NCI-H524 (cell line): ENCODE results near the gene FHOD3.
A peak's percentile ranks its signal among the peaks of the same experiment; 100 is the strongest.

Source experiments
- DNase-seq, 2 experiments: peaks; one replicate each; lab custom pipeline; 2025; lab: John Stamatoyannopoulos, UW

FHOD3 gene

DNA sequence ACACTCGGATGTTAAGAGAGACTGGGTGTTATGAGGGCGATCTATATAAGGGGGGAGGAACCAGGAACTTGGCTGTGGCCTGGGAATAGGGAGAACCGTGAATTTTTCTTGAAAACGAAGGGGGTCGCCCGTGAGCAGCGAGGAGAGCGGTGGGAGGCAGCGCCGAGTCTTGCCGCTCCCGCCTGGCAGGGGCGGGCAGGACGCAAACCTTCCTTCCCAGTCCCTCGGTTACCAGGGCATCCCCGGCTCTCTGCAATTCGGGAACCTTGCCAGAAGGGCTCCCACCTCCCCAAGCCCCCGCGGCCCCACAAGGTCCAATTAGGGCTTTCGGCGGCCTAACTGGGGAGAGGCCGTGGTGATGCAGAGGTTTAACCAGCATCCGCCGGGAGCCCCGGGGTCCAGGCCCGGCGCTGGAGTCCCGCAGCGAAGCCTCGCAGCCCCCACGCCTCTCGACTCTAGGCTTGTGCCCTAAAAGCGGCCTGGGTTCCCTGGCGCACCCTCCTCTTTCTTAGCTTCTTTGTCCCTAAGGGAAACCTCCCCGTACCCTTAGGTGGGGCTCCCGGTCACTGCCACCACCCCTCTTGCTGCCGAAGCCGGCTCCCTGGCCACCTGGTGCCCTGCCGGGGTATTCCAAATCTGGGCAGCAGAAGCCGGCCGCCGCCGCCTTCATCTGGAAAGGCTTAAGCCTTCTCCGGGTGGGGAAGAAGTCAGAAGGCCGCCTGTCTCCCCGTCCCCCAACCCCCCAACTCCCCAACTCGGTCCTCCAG, 680 bp upstream of the FHOD3 start:
- peak; percentile 70 to 85 for DNase-seq

DNA sequence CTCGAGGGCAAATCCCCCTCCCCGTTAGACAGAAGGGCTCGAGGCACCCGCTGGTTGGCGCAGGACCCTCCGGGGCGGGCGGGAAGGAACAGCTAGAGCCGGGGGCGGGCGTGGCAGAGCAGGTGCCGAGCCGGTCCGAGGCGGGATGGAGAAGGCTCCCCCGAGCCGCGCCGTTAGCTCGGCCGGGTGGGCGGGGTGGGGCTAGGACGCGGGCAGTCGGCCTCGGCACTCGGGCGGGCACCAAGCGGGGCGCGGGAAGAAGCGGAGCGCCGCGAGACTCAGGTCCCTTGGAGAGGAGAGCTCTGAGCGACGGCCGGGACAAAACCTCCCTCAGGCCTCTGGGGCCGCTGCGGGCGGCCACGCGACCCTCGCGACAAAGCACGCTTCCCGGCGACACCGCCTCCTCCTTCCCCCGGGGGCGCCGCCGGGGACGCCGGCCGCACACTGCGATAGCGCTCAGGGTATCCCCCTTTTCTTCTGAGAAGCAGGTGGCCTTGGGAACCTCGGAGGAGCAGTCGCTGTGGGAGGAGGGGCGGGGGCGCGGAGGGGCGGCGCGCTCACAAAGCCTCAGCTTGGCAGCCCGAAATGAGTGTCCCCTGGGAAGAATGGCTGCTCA, 721 bp downstream of the FHOD3 start:
- DNase-seq: peak; percentile 56 to 70

DNA sequence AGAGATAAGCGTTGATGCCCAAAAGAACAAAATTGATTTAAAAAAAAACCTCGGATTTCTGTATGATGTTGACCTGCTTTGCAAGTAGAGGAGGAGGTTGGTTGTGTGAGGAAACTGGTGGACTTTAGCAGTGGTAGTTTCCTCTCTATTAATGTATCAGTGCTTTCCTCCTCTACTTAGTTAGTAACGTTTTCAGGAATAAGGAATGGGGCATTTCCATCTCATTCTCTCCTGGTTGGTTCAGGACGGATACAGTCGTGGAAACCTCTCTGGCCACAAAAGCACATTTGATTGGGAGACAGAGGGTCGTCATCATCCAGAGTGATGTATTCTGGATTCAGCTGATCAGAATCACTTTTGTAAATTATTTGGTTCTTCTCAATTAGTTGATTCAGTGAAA, 1.5 kb downstream of the FHOD3 start:
- no peak for DNase-seq

DNA sequence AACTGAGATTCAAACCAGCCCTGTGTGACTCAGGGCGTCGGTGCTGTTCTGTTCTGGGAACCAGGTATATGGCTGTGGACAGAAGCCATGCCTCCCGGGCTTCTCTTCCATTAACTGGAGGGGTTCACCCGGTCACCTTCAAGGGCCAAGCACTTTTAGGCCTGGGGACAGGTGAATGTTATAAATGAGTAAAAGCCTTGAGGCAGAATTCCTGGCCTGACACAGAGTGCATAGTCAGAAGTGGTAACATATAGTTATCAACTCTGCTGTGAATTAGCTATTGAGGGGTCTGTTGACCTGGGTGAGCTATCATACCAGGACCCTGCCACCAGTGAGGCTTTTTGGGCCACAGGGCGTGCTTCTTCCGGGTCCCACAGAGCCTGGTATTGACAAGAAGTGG, 2.7 kb downstream of the FHOD3 start:
- no peak for DNase-seq

DNA sequence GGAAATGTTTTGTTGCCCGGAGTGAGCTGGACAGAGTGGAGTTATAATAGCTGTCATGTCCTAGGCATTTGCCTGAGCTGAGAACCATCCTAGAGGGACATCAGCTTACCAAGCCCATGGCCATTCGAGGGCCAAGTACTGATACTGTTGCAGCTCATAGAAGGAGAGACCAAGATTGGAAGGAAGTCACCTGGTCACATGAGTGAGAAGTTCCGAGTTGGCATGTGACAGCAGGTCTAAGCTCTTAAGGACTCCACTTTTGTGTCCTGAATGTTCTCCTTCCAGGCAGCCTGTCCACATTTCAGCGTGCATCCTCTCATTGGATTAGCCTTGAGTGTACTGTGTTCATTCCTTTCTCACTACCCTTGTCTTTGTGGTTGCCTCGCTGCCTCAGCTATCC, 4.4 kb downstream of the FHOD3 start:
- DNase-seq: peak; percentile 14 to 46

DNA sequence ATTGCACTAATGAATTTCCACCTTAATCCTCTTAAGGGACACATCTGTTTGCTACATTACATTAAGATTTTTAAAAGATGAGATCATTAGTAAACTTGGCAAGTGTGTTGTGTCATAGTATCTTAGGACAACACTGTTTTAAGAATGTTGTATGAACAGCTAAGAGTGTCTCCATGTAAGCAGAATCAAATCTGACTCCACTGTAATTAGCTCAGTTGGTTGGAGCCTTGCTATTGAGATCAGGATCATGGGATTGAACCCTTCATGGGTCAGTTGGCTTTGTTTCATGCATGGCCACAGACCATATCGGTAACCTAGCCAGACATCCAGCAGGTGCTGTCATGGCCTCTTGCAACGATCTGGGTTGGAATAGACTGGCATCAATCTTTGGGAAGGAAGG, 5.2 kb downstream of the FHOD3 start:
- peak in 1 of 2 experiments; percentile 65 for DNase-seq

DNA sequence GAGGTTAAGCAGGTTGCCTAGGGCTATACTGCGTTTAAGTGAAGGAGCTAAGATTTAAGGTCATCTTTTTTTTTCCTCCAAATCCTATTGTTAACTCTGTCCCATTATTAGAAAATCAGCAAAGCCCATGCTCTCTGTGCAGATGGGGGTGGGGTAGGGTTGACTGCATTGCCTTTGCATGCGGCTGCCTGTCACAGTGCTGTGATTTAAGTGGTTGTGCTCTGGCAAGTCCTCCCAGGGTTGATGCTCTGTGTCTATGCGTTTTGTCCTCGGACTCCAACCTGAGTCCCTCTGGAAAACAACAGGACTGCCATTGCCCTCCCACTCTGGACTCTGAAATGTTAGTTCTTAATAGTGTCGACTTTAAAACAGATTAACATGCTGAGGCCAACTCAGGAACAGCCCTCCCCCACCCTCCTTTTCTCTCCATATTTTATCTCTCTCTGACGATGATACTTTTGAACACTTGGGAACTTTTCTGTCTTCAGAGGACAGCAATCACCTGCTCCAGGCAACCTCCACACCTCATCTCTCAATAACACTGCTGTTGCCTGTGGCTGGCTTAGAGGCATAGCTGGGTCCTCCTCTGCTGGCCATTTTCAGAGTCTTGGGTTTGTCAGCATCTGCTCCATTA, 5.8 kb downstream of the FHOD3 start:
- DNase-seq: no peak

DNA sequence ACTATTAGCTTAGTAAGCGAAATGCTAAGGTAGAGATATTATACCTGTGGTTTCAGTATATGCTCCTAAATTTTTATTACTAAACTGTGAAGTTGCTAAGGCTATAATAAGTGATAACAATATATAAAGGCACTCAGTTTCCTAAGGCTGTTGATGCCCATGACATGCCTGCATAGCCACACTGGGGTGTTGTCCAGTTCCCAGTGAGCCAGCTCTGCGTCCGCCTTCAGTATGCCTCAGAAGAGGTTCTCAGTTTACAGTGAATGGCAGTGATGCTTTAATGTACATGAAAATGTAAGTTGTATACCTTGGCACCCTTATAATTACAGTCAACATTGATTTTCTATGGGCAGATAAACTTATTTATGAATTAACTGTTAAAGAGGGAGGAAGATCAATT, 7.2 kb downstream of the FHOD3 start:
- DNase-seq: no peak

DNA sequence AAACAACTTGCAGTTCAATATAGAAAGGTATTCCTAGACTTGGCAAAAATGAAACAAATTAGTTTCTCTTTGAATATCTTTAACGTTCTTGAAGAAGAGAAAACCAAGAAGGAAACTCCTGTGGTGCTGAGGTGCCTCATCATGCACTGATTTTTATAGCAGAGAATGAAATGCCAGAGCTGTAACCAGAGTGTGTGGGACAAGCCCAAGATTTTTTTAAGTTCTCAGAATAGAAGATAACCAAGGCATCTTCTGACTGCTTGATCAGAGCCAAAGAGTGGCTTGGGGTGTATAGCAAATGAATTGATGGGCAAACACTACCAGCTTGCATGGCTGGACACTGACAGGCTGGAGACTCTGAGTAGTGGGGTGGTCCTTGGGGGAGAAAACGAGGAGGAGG, 7.9 kb downstream of the FHOD3 start:
- DNase-seq: no peak

DNA sequence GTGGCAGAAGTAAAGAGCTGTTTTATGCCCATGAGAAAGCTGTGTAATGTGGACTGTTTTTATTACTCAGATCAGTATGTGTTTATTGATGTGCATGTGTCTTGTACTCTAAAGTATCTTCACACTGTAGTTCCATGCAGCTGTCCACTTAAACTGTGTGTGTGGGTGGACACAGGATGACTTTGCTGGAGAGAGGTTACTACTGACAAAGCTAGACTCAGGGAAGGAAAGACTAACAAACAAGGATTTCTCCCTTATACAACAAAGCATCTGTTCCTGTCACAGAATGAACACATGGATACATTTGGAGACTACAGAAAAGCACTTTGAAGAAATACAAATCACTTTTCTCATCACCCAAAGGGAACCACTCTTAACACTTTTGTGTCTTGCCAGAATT, 10.0 kb downstream of the FHOD3 start:
- no peak for DNase-seq

DNA sequence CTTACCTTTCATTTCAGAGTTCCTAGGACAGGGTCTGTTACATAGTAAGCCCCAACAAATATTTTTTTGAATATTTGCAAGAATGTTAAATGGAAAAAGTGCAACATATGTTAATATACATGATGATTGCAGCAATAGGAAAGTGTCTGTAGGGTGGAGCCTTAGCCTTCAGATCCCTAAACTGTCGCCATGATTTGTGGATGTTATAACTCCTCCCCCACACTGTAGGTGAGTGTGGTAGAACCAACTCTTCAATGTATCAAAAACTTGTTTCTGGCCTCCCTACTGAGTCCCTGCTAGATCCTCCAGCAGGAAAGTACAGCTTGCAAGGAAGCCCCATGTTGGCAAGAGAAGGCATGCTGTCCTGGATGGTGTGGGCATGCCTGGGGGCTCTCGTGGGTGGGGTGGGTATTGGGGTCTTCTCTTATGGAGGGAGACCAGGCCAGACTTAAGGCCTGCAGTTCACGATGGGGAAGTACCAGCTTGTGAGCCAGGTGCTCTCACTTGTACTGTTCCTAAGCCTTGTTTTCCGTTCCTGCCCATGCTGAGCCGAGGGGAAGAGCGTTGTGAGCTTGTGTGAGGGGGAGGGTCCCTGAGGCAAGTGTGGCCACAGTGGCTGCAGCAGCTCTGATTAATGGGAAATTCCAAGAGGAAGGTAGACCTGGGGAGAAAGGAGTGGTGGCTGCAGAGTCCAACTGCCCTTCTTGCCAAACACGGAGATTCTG, 11.4 kb downstream of the FHOD3 start:
- DNase-seq: no peak

DNA sequence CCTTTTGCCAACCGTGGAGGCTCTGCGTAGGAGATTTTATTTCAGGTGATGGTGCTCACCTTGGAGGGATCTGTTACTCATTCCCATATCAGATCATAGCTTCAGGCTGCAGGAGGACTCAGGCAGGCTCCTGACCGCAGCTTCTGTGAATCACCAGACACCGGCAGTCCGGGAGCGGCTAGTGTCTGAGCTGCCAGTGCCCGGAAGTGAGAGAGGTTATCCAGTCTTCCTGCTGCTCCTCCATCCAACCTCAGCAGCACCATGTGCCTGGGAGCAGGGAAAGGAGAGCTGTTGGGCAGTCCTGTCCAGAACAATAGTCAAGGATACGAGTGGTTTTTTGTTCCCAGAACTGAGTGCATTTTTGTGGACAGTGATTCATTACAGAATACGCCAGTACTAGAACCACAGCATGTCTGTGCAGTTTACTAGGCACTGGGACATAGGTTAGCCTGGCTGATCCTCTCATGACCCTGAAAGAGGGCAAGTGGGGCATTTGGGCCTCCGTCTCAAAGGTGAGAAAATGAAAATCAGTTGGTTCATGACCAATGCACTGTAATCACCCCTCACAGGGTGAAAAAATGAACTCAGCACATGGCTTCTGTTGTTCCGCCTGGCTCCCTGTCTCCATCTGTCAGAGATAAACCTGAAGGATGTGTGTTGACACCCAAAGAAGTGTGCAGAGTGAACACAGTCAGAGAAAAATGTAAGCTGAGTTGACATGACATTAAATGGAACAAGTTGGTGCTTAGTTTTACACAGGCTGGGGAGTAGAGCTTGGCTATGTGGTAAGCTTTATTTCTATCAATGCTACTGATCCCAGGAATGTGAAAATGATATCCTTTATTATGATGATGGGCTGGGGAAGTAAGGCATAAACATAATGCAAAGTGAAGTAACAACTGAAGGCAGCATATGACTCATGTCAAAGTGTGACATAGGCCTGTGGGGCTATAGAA, 12.2 kb downstream of the FHOD3 start:
- peak in 1 of 2 experiments; percentile 53 for DNase-seq

DNA sequence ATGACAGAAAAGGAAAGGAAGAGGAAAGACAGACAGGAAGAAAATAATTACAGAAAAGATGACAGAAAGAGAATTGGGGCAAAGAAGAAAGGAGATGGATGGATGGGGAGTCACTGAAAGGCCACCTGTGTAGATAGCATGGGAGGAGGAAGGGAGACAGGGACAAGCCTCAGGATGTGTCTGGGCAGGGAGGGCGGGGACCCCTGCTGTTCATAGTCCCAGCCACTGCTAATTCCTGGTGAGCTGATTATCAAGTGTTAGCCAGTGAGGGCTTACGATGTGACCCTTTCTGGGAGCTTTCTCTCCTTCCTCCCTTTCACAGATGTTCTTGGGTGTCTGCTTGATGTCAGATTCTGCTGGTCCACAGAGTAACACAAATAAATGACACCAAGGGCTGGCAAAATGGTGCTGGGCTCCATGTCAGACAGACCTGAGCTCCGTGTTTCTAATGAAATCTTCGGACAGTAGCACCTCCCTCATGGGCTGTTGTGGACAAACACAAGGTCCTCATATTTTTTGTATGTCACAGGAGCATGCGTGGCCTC, 13.6 kb downstream of the FHOD3 start:
- peak in 1 of 2 experiments; percentile 45 for DNase-seq

DNA sequence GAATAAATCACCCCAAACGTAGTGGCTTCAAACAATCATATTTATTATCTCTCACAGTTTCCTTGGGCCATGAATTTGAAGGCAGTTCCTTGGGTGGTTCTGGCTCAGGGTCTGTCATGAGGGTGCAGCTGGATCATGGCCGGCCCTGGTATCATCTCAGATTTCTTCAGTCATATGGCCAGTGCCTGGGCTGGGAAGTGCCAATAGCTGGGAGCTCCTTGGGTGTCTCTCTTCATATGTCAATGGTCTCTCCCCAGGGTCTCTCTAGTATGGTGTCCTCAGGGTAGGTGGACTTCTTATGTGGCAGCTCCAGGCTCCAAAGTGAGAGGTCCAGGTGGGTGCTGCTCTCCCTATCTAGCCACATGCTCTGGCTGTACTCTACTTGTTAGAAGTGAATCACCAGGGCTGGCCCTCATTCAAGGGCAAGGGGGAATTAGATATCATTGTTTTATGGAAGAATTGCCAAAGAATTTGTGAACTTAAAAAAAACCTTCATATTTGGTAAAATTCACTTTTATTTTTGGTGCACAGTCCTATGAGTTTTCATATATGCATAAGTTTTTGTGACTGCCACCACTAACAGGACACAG, 15.4 kb downstream of the FHOD3 start:
- no peak for DNase-seq

DNA sequence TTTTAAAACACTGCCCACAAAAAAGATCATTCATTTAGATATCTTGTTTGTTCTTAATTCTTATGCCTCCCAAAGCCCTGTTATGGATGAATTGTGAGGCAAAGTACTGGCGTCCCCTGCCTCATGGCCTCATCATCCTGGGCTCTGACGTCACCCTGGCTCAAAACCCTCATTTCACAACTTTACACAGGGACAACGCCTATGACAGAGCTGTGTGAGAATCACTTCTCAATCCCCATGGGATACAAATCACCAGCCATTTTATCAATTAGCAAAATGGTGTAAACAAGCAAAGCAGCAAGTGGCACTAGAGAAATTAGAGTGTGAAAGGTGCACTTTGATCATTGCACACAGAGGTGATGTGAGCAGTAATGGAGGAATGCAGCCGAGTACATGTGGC, 16.6 kb downstream of the FHOD3 start:
- DNase-seq: no peak

DNA sequence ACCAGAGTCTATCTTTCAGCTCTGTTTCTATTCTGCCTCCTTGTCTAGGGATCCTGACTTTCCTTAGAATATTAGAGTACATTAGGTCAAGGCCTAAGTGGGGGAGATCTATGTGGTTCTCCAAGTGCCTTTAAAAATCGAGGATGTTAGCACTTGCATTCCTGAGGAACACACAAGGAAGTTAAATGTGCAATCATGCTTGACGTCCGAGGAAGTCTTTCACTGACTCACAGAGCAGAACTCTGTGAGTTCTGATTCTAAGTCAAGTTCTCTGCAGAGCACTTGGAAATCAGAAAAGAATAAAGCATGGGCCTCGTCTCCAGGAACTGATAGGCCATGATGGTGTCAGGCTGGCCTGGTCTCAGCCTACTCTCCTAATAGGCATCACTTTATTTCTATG, 17.2 kb downstream of the FHOD3 start:
- no peak for DNase-seq

DNA sequence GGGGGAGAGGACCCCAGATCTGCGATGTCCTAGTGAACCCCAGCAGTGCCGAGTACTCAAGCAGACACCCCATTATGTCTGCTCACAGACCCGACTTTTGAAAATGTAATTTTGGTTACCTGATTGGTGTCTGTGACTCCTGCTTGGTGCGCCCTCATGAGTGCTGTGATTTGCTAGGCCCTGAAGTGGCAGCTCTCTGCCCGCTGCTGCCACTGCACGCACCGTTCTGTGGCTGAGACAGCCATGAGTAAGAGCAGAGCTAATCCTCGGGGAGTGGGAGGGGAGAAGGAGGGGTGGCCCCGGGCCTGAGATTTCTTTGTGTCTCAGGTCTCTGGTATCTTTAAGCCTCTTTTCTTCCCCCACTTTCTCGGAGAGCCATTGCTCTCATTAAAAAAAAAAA, 18.2 kb downstream of the FHOD3 start:
- DNase-seq: peak; percentile 41 to 86

DNA sequence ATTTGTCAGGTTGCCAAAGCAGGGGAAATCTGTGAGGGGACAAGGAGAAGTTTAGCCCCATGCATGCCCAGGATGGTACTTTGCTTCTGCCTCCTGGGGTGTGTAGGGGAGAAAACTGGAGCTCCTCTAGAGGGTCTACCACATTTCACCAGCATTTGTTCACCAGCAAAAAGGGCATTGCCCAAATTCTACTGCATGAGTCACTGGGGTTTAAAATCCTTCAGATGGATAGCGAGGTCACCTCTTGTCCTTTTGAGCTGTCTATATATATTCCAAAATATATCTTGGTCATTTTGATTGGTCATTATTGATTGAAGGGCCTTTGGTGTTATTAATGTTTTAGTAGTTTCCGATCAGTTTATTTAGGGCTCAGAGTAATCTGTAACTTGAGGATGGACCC, 18.7 kb downstream of the FHOD3 start:
- DNase-seq: no peak

DNA sequence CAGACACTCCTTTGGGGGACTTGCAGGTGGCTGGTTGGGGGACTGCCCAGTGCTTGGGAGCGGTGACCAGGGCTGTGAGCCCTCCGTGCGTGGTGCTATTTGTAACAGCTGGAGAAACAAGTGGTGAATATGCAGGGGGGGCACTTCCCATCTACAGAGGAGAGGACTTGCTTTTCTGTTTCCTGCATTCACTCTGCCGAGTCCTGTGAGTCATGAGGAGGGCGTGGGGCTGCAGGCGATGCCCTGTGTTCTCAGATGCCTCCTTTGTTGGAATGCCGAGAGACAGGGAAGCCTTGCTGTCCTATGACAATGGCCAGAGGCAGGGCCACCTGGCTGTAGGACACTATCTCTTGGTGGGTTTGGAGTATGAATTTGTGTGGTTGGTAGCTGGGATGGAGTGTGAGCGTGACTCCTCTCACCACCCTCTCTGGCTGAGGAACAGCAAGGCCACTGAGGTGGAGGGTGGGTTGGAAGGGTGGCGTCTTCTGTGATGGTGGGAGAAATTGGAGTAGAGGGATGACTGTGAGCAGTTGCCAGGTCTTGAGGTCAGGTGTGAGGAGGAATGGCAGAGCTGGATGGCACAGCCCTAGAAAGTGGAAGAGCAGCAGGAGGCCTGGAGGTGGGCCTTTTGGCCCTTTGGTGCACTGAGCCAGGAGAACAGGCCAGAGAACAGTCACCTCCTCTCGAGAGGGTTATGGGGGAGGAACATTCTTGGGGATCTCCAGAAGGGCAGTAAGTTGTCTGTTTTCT, 24.3 kb downstream of the FHOD3 start:
- DNase-seq: no peak

DNA sequence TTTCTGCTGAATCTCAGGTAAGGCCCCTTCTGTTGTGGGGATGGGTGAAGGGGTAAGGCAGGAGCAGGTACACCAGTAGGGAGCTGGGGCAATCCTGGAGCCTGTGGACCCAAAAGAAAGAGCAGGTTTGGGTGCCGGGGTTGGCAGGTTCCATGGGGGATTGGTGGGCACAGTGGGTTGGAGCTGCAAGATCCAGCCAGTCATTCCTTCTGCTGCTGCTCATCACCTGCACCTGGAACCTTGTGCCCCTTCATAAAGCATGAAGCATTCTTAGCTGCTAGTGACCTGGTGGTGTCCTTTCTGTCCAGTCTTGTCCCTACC, 24.9 kb downstream of the FHOD3 start:
- DNase-seq: no peak
